ENCODE measurements around the gene TCF20.
A peak's percentile ranks its signal among the peaks of the same experiment; 100 is the strongest.

TCF20 gene

DNA sequence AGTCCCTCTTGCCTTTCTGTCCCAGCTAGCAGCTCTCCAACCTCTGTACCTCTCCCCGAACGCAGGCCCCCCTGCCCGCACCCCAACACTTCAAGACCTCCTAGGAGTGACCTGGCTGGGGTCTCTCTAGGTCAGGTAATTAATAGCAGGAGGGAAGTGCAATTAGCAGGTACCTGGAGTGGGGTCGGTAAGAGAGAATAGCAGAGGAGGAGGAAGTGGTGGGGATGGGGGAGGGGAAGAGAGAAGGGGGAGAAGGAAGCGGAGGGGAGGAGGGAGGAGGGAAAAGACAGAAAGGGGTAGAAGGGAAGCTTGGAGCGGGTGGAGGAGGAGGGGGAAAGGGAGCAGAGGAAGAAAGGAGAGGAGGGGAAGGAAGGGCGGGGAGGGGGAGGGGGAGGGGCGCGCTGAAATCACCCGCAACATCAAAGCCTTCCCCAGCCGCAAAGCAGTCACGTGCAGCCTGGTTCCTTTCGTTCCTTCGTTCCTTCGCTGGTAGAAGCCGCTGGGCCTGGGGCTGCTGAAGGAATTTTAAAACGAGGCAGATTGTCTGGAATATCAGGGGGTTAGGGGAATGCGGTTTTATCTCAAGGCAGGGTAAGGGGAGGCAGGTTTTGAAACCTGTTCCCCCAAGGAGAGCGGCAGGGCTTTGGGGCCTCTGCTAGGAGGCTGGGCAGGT, 29.3 kb upstream of the TCF20 start:
- DNase-seq = no peak

DNA sequence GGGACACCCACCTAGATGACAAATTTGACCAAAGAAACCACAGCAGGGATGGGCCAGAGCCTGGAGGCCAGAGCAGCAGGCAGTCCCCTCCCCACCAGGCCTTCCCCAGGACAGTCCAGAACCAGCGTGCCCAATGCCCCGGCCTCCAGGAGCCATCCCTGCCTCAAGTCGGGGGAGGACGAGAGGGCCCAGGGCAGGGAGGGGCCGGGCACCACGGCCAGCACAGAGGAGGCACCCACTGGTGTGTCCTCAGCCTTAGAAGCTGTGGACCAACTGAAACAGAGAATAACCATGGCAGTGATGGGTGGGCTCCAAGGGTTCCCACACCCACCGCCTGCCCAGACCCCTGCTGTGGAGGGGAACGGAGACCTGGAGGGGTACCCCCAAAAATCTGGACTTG, 28.3 kb upstream of the TCF20 start:
- DNase-seq = no peak

DNA sequence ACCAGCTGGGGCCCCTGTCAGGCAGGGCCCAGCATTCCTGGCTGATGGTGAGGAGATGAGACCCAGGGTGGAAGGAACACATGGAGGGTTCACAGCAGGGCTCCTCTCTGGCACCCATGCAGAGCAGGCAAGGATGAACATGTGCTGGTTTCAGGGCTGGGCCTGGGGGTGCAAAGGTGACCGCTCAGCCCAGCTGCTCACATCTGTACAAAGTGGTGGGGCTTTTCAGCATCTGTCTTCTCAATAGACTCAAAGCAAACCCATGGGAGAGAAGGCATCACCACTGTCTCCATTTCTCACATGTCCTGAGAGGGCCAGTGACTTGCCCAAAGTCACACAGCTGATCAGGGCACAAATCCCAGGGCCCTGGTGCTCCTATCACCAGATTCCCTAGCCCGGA, 27.3 kb upstream of the TCF20 start:
- no peak for DNase-seq

DNA sequence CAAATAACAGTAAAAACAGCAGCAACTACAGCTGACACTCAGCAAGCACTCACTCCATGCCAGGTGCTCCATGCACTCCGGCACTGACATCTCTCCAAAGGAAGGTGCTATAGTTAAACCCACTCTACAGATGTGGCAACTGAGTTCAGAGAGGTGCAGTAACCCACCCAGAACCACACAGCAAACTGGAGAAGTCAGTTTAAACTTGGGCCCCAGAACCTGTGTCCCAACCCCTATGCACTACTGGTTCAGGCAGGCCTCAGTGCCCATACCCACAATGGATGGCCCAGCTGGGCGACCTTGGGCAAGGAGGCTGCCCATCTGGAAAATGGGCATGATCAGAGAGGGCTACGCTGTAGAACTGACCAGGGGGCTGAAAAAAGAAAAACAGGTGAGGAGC, 26.4 kb upstream of the TCF20 start:
- DNase-seq = no peak

DNA sequence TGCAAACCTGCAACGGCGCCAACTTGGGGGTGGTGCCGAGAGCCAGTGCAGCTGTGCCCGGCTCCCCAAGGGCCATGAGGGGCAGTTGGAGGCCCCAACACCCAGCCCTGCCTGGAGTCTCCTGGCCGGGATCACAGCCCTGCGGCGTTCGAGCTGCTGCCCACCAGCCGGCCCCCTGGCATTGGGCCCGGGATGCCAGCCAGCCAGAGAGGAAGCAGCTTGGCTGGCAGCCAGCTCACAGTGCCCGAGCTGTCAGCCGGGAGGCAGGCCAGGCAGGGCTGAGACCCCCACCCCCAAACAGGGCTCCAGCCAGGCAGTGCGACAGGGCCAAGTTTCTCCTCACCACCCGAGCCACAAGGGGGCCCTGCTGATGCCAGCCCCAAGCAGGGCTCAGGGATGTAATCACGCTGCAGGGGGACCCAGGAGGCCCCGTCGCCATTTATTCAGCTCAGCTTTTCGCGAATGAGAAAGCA, 26.0 kb upstream of the TCF20 start:
- DNase-seq = peak; percentile 85

DNA sequence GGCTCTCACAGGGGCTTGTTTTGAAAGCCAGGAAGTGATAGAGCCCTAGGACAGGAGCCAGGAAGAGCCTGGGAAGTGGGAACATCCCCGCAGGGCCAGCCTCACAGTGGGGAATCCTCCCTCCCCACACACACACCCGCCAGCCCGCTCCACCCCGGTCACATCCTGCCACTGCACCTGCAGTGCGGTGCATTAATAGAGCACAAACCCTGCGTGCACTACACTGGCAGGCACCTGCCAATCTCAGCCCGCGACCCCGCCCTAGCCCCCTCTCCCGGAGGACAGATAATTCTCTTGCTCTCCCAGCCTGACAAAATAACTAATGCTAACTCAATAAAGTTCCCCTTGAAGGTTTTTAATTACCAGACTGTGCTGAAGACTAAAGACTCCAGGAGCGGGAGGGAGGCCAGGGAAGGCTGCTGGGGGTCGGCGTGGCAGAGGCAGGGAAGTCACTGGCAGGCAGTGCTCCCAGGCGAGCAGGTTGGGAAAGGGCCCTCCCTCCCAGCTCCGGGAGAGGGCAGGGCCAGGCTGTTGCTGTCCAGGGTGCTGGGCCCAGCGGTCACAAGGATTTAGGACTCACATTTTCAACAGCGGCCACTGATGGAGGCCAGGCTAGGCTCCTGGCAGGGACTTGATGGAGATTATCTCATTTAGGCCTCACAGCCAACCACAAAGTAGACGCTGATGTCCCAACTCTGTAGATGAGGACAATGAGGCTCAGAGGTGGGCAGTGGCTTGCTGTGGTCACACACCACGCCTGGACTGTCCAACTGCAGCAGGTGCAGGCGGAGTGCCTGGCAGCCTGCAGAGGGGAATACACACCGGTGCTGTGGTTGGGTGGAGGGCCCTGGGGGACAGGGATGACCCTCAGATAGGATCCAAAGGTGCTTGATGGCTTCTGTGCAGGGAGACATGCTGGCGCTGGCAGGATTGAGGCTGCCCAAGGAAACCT, 23.9 kb upstream of the TCF20 start:
- DNase-seq = no peak

DNA sequence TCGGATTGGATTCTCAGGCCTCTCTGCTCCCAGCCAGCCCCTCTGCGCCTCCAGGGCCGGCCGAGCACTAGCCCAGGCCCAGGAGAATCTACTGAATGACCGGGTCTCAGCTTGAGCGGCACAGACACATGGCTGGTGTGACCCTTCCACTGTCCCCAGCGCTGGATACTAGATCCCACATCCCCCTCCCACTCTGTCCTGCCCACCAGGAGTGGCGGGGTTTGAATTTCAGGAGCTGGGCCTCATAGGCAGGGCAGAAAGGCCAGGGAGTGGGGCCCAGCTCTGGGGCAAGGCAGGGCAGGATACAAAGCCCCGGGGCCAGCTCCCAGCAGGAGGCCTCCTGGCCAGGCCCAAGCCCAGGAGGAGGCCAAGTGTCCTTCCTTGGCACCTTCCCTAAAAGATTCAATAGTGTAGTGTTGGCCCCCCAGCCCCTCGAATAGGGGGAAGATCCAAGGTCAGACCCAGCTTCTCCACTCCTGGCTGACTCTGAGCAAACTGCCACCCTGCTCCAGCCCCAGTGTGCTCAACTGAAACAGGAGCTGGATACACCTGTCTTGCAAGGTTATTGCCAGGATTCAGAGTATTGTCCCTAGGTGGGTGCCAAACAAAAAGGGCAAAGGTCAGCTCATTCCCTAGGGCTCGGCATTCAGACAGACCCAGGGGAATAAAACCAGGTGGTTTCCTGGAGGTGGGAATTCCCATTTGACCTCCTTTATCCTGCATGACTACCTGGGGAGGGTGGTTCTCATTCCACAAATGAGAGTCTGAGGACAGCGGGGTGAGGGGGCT, 22.5 kb upstream of the TCF20 start:
- no peak for DNase-seq

DNA sequence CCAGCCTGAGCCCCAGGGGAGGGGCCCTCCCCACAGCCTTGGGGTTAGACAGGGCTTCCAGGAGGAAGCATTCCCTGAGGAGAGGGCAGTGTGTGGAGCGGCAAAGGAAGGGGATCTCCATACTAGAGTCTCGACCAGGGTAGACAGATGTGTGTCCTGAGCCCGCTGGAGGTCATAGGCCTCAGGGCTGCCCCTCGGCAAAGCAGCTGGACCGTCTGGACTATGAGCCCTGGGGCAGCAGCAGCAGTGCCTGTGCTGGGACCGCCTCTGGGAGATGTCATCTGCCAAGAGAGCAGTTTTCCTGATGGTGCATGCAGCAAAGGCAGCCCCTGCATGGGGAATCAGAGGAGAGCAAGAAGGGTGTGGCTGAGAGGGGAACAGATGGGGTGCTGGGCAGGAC, 20.8 kb upstream of the TCF20 start:
- DNase-seq = no peak

DNA sequence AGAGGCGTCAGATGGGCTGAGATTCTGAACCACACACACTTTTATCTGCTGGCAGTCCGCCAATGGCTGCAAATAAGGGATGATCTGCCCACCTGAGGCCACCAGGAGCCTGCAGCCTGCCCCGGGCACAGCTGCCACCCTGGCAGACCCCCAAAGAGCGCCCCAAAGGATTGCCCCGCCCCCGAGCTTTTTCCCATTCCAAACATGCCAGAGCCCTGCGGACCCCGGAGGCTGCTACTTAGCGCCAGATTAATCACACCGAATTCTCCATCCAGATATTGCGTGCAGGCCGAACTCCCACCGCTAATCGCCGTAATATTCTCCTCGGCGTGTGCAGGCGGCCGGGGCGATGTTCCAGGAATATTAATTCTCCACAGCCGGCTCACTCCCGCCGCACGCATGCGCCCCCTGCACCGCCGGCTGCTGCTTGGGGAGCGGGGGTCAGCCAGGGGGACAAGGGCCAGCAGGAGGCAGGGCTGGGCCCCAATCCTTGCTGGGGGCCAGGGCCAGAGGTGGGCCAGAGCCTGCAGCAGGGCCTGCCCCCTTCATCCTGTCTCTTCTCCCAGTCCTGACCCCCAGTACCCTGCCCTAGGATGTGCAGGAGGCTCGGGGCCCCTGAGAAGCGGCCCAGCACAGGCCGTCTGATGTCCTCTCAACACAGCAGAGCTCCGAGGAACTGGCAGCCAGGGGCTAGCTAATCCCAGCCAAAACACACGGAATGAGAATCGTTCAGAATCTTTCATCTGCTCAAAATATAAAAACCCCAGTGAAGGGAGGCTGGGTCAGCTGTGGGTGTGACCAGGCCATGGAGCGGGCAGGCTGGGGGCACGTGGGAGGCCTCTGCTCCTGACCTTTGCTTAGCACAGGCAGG, 19.5 kb upstream of the TCF20 start:
- peak; percentile 47 for DNase-seq

DNA sequence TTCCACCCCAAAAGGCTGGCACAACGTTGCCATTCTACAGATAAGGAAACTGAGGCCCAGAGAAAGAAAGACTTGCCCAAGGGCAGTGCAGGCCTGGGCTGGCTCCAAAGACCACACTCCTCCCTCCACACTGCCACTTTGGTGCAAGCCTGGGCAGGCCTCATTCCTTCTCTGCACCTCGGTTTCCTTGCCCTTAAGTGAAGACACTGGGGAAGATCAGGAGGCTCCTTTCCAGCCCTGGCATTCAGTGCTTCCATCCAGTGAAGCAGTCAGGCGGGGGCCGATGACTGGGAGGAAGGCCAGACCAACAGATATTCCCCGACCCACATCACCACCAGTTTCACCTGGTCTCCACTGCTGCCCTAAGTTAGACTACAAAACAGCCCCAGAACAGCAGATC, 18.3 kb upstream of the TCF20 start:
- no peak for DNase-seq

DNA sequence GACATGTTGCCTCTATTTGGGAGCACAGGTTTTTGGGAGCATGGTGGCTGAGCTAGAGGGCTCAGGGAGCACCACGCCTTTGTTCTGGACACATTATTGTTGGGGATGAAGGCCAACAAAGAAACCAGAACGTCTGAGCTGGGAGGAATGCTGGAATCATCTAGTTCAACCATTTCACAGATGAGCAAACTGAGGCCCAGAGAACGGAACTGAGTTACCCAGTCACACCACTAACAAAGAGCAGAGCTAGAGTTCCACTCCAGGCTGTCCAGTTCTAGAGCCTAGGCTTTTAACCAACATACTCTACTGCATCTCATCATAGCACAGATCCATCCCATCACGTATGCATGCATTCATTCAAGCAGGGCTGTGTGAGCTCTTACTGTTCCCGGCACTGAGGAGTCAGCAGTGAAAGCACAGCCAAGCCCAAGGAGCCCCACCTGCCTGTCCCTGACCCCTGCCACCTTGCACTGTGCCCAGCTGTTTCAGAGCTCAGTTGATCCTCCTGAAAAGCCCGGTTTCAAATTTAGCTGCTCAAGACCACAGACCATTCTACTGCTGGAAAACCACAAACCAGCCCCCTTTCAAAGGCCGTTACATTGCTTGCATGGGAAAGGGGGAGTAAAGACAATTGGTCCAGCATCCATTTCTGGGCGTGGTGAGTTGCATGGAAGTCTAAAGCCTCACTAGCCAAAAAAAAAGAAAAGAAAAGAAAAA, 16.9 kb upstream of the TCF20 start:
- no peak for DNase-seq

DNA sequence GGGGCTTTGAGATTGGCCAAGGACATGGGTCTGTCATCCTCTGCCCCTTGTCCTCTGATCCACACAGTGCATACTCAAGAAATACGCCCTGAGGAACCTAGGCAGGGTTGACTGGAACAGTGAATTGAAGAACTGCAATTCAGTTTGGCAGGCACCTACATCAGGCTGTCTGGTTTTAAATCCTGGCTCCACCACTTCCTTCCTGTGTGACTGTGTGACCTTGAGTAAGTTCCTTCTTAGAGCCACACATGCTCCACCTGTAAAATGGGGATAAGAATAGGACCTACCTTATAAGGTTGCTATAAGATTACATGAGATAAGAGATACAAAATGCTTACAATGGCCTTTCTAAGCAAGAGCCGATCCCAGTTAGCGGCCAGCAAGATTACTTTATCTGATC, 15.8 kb upstream of the TCF20 start:
- no peak for DNase-seq

DNA sequence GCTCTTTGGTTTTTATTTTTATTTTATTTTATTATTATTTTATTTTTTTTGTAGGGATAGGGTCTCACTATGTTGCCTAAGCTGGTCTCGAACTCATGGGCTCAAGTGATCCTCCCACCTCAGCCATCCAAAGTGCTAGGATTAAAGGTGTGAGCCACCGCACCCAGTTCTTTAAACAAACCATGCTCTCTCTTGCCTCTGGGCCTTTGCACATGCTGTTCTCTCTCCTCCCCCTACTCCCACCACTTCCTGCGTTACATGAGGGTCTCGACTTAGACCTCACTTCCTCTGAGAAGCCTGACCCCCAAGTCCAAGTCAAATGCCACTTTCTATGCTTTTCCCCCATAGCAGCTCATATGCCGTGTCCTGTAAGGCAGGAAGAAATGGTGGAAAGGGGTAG, 15.2 kb upstream of the TCF20 start:
- no peak for DNase-seq

DNA sequence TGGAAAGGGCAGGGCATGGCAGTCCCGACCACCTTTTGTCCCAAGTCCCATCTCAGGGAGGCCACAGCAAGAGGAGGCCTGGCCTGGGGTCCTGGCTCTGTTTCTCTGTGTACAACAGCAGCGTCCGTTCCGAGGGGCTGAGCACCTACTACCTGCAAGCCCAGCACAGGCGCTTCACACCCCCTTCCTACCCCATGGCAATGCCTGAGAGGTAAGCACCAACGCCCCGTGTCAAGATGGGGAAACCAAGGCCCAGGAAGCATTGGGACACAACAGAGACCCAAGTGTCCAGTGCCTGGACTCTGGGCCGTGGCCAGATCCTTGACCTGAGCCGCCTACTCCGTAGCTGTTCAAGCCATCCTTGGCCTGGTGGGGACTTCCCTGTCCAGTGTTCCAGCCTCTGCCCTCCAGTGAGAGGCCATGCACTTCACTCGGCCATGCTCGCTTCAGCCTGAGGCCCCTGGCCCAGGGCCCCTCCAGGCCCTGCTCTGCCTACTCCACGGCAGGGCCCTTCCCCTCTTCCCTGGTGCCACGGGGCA, 14.3 kb upstream of the TCF20 start:
- no peak for DNase-seq

DNA sequence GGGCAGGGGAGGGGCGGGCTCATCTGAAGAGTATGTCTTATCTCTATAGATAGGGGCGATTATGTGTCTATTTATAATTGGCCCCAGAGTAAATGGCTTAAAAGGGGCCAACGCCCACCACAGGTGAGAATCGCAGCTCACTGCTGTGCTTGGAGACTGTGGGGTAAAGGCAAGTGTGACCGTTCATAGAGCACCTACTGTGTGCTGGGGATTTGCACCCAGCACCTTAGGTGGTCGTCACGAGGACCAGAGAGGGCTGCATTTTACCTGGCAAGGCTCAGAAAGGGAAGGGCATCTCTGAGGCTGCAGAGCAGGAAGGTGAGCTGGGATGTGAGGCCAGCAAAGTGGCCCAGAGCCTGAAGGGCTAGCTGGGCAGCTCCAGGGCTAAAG, 13.7 kb upstream of the TCF20 start:
- DNase-seq = no peak

DNA sequence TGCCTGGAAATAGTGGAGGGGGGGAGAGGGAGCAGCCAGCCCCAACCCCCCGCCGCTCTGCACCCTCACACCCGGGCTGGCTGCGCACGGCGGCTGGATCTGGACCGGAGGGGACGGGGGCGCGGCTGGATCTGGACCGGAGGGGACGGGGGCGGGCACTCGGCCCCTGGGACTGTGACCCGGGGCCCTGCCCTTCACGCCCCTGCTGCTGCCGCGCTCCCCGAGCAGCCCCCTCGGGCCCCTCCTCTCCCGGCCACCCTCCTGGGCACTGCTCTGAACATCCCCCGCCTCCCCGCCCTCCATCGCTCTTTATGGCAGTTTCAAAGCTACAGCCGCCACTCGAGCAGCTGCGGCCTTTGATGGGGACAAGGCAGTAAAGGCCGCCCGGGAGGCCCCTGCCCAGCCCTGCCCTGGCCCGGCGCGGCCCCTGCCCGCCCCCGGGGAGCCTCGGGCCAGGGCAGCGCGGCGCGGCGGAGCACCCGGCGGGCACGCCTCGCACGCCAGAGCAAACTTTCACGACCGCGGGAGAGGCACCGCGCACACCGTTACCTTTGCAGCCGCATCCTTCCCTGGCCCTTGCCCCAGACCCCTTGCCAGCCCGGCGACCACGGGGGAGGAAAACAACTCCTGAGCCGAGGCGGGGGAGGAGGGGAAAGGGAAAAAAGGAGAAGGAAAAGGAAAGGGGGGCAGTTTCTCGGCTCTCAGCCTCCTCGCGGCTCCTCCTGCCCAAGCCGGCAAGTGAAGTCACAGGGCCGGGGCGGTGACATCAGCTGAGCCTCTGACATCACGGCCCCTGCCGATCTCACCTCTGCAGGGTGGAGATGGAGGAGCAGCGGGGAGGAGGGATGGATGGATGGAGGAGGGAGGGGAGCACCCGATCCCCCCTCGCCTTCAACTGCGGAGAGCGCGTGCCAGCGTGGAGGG, 13.1 kb upstream of the TCF20 start:
- no peak for DNase-seq

DNA sequence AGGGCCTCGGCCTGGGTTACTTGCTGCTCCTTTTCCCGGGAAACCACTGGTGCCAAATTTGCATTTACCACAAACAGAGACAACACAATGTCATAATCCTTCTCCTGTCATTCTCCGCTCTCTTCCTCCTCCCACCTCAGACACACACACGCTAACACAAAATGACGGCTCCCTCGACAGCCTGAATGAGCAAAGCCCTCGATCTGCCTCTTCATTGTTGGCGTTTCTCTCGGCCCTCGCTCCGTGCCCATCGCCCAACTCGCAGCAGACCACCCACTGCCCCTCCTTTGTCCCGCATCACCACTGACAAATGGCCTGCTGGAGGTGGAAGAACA, 12.5 kb upstream of the TCF20 start:
- no peak for DNase-seq

DNA sequence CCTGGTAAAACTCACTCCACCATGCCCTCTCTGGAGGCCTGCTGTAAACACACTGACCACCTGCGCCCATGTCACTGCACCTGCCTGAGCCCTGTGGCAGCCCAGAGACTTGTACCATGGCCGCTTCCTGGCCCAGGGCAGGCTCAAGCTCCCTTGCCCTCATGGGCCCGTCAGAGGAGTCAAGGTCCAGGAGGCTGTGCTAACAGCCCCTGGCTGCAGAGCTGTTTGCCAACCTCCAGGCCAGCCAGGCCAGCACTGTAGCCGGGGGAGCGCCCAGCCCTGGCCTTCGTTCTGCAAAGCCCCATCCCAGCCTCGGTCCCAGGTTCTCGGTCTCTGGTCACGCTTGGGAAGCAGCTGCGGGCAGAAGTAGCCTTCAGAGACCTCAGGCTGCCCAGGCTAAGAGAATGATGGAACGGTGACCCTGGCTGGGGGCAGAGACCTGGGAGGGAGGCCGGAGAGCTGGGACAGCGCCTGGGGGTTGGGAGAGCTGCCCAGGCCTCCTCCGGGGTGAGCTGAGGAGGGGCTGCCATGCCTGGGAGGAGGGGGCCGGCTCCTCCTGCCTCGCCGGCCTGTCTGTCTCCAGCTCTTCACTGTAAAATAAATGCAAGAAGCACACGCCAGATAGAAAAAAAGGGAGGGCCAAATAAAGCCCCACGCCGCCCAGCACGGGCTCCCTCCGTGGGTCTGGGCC, 11.9 kb upstream of the TCF20 start:
- no peak for DNase-seq

DNA sequence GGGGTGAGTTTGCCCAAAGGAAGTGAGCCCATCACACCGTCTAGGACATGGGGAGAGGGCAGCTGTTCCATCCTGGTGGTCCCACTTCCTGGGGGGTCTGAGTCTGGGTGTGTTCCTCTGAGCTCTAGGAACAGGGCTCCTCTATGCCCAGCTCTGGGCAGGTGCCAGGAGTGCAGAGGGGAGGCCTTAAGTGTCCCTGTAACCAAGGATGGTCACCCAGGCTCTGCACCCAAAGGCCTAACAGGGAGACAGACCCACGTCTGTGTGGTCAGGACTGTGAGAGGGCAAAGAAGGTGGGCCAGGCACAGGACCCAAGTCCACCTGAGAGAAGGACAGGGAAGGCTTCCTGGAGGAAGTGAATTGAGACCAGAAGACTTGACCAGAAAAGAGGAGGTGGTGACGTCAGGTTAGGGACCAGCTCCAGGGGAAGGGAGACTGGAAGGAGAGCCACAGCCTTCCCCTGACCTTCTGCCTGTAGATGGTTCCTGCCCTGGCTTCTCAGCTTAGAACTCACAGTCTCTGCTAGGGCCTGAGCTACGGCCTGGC, 11.3 kb upstream of the TCF20 start:
- no peak for DNase-seq

DNA sequence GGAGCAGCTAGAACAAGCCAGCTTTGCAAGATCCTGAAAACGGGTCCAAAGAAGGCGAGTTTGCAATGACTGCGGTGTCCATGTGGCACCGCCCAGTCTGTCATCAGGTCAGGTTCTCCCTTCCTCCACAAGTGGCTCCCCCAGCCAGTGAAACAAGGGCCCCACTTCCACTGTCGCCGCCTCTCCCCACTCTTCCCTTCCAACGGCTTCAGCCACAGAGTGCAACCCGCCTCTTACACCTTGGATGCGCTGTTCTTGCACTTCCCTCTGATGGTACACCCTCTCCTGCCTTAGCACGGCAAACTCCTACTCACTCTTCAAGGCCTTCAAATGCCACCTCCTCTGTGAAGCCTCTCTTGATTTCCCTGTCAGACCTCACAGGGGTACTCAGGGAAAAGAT, 10.8 kb upstream of the TCF20 start:
- no peak for DNase-seq

Data from NCI-H1694 (cell line).